IMR-90 (cell line): Measurements from ENCODE around the gene PTPRN2. TPM values are rescaled to one million over a fixed set of nuclear protein-coding genes. Genes with fewer than 3 reads are reported as not detected.

Experiments used
- ATAC-seq: fragments of 200-7000 bp; cut with Tn5 transposase; 2 replicates; pipeline ENCODE4 v1.9.1; 2020; ENCODE audit warnings: low read depth, mild to moderate bottlenecking, moderate library complexity
- BruUV-seq: library from RNA; stranded (reverse); fragments of 400-500 nt; replicated peaks from 2 replicates; lab custom pipeline; 2021; lab: Mats Ljungman, UMichigan
- CTCF ChIA-PET: fragments of 300-600 bp; formaldehyde crosslinking; extraction: SDS; loops from one replicate; lab custom pipeline; 2021; ENCODE audit warnings: antibody characterized with exemption; lab: Yijun Ruan, JAX
- POLR2A ChIA-PET: fragments of 300-600 bp; sonication (Branson Sonifier 250); formaldehyde crosslinking; loops from one replicate; lab custom pipeline; 2022; ENCODE audit warnings: antibody characterized with exemption; ENCODE audit not compliant: unreplicated experiment; lab: Charles Lee
- DNase-seq: peaks from one replicate; pipeline ENCODE4 v3.0.0; 2013
- H2AFZ ChIP-seq: replicated peaks from 2 replicates; pipeline ENCODE3; 2013; ENCODE audit warnings: low read length, mild to moderate bottlenecking; ENCODE audit not compliant: poor library complexity
- H2AK5ac ChIP-seq: 2 replicates; pipeline ENCODE4 v1.6.1; 2013; ENCODE audit warnings: low read depth, low read length, inconsistent platforms
- H2AK9ac ChIP-seq: replicated peaks from 2 replicates; pipeline ENCODE3; 2013; ENCODE audit warnings: mild to moderate bottlenecking, low read depth, low read length, moderate library complexity; ENCODE audit not compliant: poor library complexity
- H2BK120ac ChIP-seq: 2 replicates; pipeline ENCODE4 v1.6.1; 2013; ENCODE audit warnings: low read depth, low read length, inconsistent platforms
- H2BK15ac ChIP-seq: 3 replicates; pipeline ENCODE4 v1.6.1; 2013; ENCODE audit warnings: low read depth, low read length, inconsistent platforms
- H2BK20ac ChIP-seq: 2 replicates; pipeline ENCODE4 v1.6.1; 2013; ENCODE audit warnings: low read depth, mild to moderate bottlenecking, inconsistent platforms, low read length, moderate library complexity
- H2BK5ac ChIP-seq: 2 replicates; pipeline ENCODE4 v1.6.1; 2013; ENCODE audit warnings: mild to moderate bottlenecking, low read depth, low read length, inconsistent platforms; ENCODE audit not compliant: poor library complexity, severe bottlenecking
- H3K14ac ChIP-seq: replicated peaks from 2 replicates; pipeline ENCODE4 v1.6.1; 2013; ENCODE audit warnings: low read depth, low read length, inconsistent platforms
- H3K18ac ChIP-seq: 2 replicates; pipeline ENCODE4 v1.6.1; 2013; ENCODE audit warnings: low read depth, low read length, control low read depth
- H3K23ac ChIP-seq: 2 replicates; pipeline ENCODE4 v1.6.1; 2013; ENCODE audit warnings: low read depth, low read length, inconsistent platforms
- H3K27ac ChIP-seq: 2 replicates; pipeline ENCODE4 v1.5.1; 2013; ENCODE audit warnings: mild to moderate bottlenecking, control low read depth, low read length; ENCODE audit not compliant: insufficient read depth
- H3K27me3 ChIP-seq: 2 replicates; pipeline ENCODE4 v1.6.1; 2013; ENCODE audit warnings: low read length; ENCODE audit not compliant: control insufficient read depth, insufficient read depth
- H3K36me3 ChIP-seq: 2 replicates; pipeline ENCODE4 v1.6.1; 2013; ENCODE audit warnings: low read length, mixed read lengths; ENCODE audit not compliant: control insufficient read depth, insufficient read depth
- H3K4ac ChIP-seq: 2 replicates; pipeline ENCODE4 v1.6.1; 2013; ENCODE audit warnings: low read depth, low read length, inconsistent platforms
- H3K4me1 ChIP-seq: 2 replicates; pipeline ENCODE4 v1.6.1; 2013; ENCODE audit warnings: low read length, mixed read lengths; ENCODE audit not compliant: control insufficient read depth, insufficient read depth
- H3K4me2 ChIP-seq: 2 replicates; pipeline ENCODE4 v1.6.1; 2013; ENCODE audit warnings: low read depth, mild to moderate bottlenecking, control low read depth, low read length, moderate library complexity
- H3K4me3 ChIP-seq: 2 replicates; pipeline ENCODE4 v1.5.1; 2013; ENCODE audit warnings: low read depth, mild to moderate bottlenecking, control low read depth, low read length, moderate library complexity; ENCODE audit not compliant: insufficient read depth
- H3K56ac ChIP-seq: 2 replicates; pipeline ENCODE4 v1.6.1; 2013; ENCODE audit warnings: low read length, inconsistent platforms; ENCODE audit not compliant: insufficient read depth; ENCODE audit errors: extremely low read depth
- H3K79me1 ChIP-seq, 2 experiments: 2 replicates each; pipeline ENCODE4 v1.6.1; 2013; ENCODE audit warnings: low read length in 2 of 2, inconsistent platforms in 1 of 2, low read depth in 1 of 2
- H3K9ac ChIP-seq: 2 replicates; pipeline ENCODE4 v1.6.1; 2013; ENCODE audit warnings: low read depth, low read length, control low read depth
- H3K9me1 ChIP-seq: 2 replicates; pipeline ENCODE4 v1.6.1; 2013; ENCODE audit warnings: low read length, inconsistent platforms; ENCODE audit not compliant: insufficient read depth
- H3K9me3 ChIP-seq: 2 replicates; pipeline ENCODE4 v1.6.1; 2013; ENCODE audit warnings: low read length; ENCODE audit not compliant: control insufficient read depth, insufficient read depth
- H4K20me1 ChIP-seq: 2 replicates; pipeline ENCODE4 v1.6.1; 2013; ENCODE audit warnings: low read length, inconsistent platforms; ENCODE audit not compliant: insufficient read depth
- H4K5ac ChIP-seq: 2 replicates; pipeline ENCODE4 v1.6.1; 2013; ENCODE audit warnings: mild to moderate bottlenecking, low read depth, low read length, control low read depth
- H4K8ac ChIP-seq, 2 experiments: 2 replicates each; pipeline ENCODE4 v1.6.1; 2013; ENCODE audit warnings: low read depth in 2 of 2, low read length in 2 of 2, control low read depth in 1 of 2, inconsistent platforms in 1 of 2
- H4K91ac ChIP-seq: 2 replicates; pipeline ENCODE4 v1.6.1; 2013; ENCODE audit warnings: low read depth, low read length, inconsistent platforms; ENCODE audit not compliant: insufficient read depth
- BHLHE40 ChIP-seq: fragments of 150-350 bp; IDR thresholded peaks from 2 replicates; pipeline ENCODE4 v1.6.1; 2016; ENCODE audit warnings: mild to moderate bottlenecking, low read depth, low read length
- CEBPB ChIP-seq: IDR thresholded peaks from 2 replicates; pipeline ENCODE4 v1.6.1; 2012; ENCODE audit warnings: low read depth, low read length, improper control_type of control experiment
- CHD1 ChIP-seq: IDR thresholded peaks from 2 replicates; pipeline ENCODE4 v1.6.1; 2012; ENCODE audit warnings: low read depth, low read length, improper control_type of control experiment
- CTCF ChIP-seq: conservative IDR thresholded peaks from 2 replicates; pipeline ENCODE4 v1.5.1; 2012; ENCODE audit warnings: mild to moderate bottlenecking, low read depth, low read length, improper control_type of control experiment
- ELK1 ChIP-seq: fragments of 150-350 bp; IDR thresholded peaks from 2 replicates; pipeline ENCODE4 v1.6.1; 2016; ENCODE audit warnings: low read depth, mild to moderate bottlenecking, low read length, moderate library complexity, borderline replicate concordance
- MAFK ChIP-seq: IDR thresholded peaks from 2 replicates; pipeline ENCODE4 v1.6.1; 2012; ENCODE audit warnings: low read depth, low read length, improper control_type of control experiment
- MXI1 ChIP-seq: IDR thresholded peaks from 2 replicates; pipeline ENCODE4 v1.6.1; 2012; ENCODE audit warnings: low read depth, mild to moderate bottlenecking, low read length, moderate library complexity, borderline replicate concordance
- NFE2L2 ChIP-seq: fragments of 150-350 bp; IDR thresholded peaks from 2 replicates; pipeline ENCODE4 v1.6.1; 2016; ENCODE audit warnings: low read depth, mild to moderate bottlenecking, low read length
- RAD21 ChIP-seq: IDR thresholded peaks from 2 replicates; pipeline ENCODE4 v1.6.1; 2012; ENCODE audit warnings: low read length, improper control_type of control experiment
- RFX5 ChIP-seq: IDR thresholded peaks from 2 replicates; pipeline ENCODE4 v1.8.0; 2012; ENCODE audit warnings: low read depth, mild to moderate bottlenecking, low read length, moderate library complexity
- SMC3 ChIP-seq: fragments of 150-350 bp; IDR thresholded peaks from 2 replicates; pipeline ENCODE4 v1.6.1; 2016; ENCODE audit warnings: low read depth, mild to moderate bottlenecking, antibody characterized with exemption, low read length, moderate library complexity
- USF2 ChIP-seq: fragments of 150-350 bp; IDR thresholded peaks from 2 replicates; pipeline ENCODE4 v1.6.1; 2017; ENCODE audit warnings: mild to moderate bottlenecking, antibody characterized with exemption, low read length, low read depth
- WGBS, 2 experiments: methylation state at CpG; one replicate each; pipeline versions ENCODE4 v1.1.5 to v1.1.7; 2013; ENCODE audit warnings: missing lambda C conversion rate in 2 of 2; ENCODE audit not compliant: insufficient read length in 1 of 2; ENCODE audit errors: extremely low coverage in 2 of 2; 5-methylcytosine and 5-hydroxymethylcytosine counted together
- dilution Hi-C: fragments of 300-500 bp; cut with HindIII; formaldehyde crosslinking; loops from one replicate; pipeline ENCODE4 v1.14.3; 2018; ENCODE audit warnings: low sequenced_read_pairs; ENCODE audit not compliant: unreplicated experiment
- in situ Hi-C: fragments of 300-500 bp; cut with MboI; formaldehyde crosslinking; loops from 3 replicates; pipeline ENCODE4 v1.14.3; 2019; ENCODE audit warnings: low sequenced_read_pairs, inconsistent platforms, mixed read lengths
- intact Hi-C: fragments of 100-400 bp; cut with micrococcal nuclease; formaldehyde crosslinking; loops from 2 replicates; pipeline ENCODE4 v1.10.0; 2022
- polyA plus RNA-seq, 3 experiments: library from polyadenylated mRNA; depleted of rRNA; stranded (reverse); fragments of >200 nt; gene quantifications; 2 replicates each; pipeline ENCODE4 v1.2.3, GENCODE V29; 2012; ENCODE audit warnings: low replicate concordance in 1 of 3
- total RNA-seq: library from RNA; depleted of rRNA; stranded (reverse); fragments of >200 nt; gene quantifications from 2 replicates; pipeline ENCODE4 v1.2.3, GENCODE V29; 2012

The PTPRN2 gene
- total and polyA plus RNA-seq, 2 of the 4 experiments (the other 2 are of a cell fraction), result 0.03 TPM; not detected in 1

GRCh38 chr7:157816086-157816485 is 771.5 kb downstream of the PTPRN2 start:
- H2AFZ ChIP-seq, result no peak overlapping the region
- BruUV-seq, result no TSS peak
- no peak overlapping the region for H3K9ac ChIP-seq
- no peak overlapping the region for H3K27ac ChIP-seq
- in situ Hi-C loops (no loop called here), intact Hi-C loops (no loop called here), dilution Hi-C loops (no loop called here)
- DNase-seq (no peak), ATAC-seq (no peak)
- ChIA-PET CTCF (no interaction called here), POLR2A (no interaction called here)
- H3K56ac ChIP-seq, result no peak overlapping the region
- H3K27me3 ChIP-seq, result no peaks in the 10 kb centered on the region
- H3K9me1 ChIP-seq, result no peaks in the 10 kb centered on the region
- 33% methylated on average over 3 of the region's 12 CpGs; no CpG with 5 or more reads in 1 of the 2 experiments for WGBS, 2 experiments
- no peaks in the 10 kb centered on the region for H3K4me1 ChIP-seq
- H2BK120ac ChIP-seq, result no peak overlapping the region
- TF ChIP-seq MXI1, result no peak
- TF ChIP-seq CHD1, result no peak
- no peak for TF ChIP-seq BHLHE40
- no peak for TF ChIP-seq ELK1
- no peak for TF ChIP-seq CTCF
- TF ChIP-seq MAFK, result no peak
- no peak for TF ChIP-seq CEBPB
- no peak for TF ChIP-seq NFE2L2
- TF ChIP-seq RFX5, result no peak
- no peak for TF ChIP-seq USF2
- TF ChIP-seq RAD21, result no peak
- TF ChIP-seq SMC3, result no peak
- H4K8ac ChIP-seq, result no peak overlapping the region
- no peak overlapping the region for H4K5ac ChIP-seq
- no peak overlapping the region for H2BK20ac ChIP-seq
- no peak overlapping the region for H2BK15ac ChIP-seq
- H2BK5ac ChIP-seq, result no peak overlapping the region
- H3K18ac ChIP-seq, result no peak overlapping the region
- H3K14ac ChIP-seq, result no peak overlapping the region
- no peak overlapping the region for H3K4ac ChIP-seq
- no peaks in the 10 kb centered on the region for H3K79me1 ChIP-seq
- H4K20me1 ChIP-seq, result no peaks in the 10 kb centered on the region
- no peak overlapping the region for H2AK5ac ChIP-seq
- H3K23ac ChIP-seq, result no peak overlapping the region
- H2AK9ac ChIP-seq, result no peak overlapping the region
- H3K4me2 ChIP-seq, result no peak overlapping the region
- no peak overlapping the region for H3K4me3 ChIP-seq
- no peak overlapping the region for H4K91ac ChIP-seq
- H3K36me3 ChIP-seq, result no peaks in the 10 kb centered on the region
- H3K9me3 ChIP-seq, result peaks cover 86% of the 10 kb centered on the region
